NB4 (cell line): ENCODE results near the gene REPS1.

Experiments
- DNase-seq: peaks from one replicate; pipeline ENCODE4 v3.0.0; 2010; ENCODE audit warnings: low read depth
- H3K4me3 ChIP-seq: one replicate; pipeline ENCODE4 v1.5.1; 2011; ENCODE audit warnings: mild to moderate bottlenecking, low read depth, low read length, moderate library complexity
- MYC ChIP-seq: IDR thresholded peaks from 2 replicates; pipeline ENCODE4 v1.6.1; 2011; ENCODE audit warnings: low read depth, low read length
- POLR2A ChIP-seq: IDR thresholded peaks from 2 replicates; pipeline ENCODE4 v1.6.1; 2011; ENCODE audit warnings: mild to moderate bottlenecking; ENCODE audit not compliant: insufficient read length; ENCODE audit errors: extremely low read depth
- TF ChIP-seq, protein P1 (sequence below): IDR thresholded peaks from one replicate; pipeline ENCODE4 v1.5.1; 2012; ENCODE audit warnings: low read depth, low read length
- TF ChIP-seq, protein P2 (sequence below): IDR thresholded peaks from 2 replicates; pipeline ENCODE4 v1.6.1; 2011; ENCODE audit warnings: low read depth, low read length

The REPS1 gene

DNA sequence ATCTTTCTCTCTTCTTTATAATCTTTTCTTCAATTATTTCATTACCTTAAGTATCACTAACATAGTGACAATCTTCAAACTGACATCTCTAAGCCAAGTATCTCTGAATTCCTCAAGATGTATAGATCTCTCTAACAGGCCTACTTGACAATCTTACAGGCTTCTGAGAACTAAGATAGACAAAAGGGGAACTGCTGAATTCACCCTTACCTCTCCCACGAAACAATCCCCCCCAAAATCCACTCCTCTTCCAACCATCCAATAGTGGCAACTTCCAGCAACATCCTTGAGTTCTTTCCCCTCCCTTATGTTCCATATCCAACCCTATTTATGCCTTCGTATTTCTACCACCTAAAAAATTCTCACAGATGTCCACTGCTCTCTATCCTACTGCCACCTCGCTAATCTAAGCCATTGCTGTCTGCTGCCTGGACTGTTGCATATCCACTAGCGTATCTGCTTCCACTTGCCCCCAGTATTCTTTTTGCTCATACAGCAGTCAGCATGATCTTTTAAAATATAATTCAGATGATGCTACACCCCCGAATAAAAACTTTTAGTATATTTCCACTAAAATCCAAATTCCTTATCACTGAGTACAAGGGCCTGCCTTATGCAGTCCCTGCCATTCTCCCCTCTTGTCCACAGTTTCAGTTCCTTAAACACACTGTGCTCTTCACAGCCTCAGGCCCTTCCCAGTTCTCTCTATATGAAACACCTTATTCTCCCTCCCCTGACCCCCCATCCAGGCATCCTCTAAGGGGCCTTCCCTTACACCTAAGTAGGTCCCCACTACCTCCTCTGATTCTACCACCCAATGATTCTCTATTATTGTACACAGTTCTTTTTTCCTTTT, 8.0 kb downstream of the REPS1 start:
- H3K4me3 ChIP-seq = no peak overlapping the region
- DNase-seq = peak; percentile 52
- TF ChIP-seq, protein P1, sequence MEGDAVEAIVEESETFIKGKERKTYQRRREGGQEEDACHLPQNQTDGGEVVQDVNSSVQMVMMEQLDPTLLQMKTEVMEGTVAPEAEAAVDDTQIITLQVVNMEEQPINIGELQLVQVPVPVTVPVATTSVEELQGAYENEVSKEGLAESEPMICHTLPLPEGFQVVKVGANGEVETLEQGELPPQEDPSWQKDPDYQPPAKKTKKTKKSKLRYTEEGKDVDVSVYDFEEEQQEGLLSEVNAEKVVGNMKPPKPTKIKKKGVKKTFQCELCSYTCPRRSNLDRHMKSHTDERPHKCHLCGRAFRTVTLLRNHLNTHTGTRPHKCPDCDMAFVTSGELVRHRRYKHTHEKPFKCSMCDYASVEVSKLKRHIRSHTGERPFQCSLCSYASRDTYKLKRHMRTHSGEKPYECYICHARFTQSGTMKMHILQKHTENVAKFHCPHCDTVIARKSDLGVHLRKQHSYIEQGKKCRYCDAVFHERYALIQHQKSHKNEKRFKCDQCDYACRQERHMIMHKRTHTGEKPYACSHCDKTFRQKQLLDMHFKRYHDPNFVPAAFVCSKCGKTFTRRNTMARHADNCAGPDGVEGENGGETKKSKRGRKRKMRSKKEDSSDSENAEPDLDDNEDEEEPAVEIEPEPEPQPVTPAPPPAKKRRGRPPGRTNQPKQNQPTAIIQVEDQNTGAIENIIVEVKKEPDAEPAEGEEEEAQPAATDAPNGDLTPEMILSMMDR = no peak
- no peak for TF ChIP-seq POLR2A
- TF ChIP-seq, protein P2, sequence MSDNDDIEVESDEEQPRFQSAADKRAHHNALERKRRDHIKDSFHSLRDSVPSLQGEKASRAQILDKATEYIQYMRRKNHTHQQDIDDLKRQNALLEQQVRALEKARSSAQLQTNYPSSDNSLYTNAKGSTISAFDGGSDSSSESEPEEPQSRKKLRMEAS = no peak
- no peak for TF ChIP-seq MYC

GRCh38 chr6:138979365-138979764, 8.7 kb downstream of the REPS1 start:
- no peak overlapping the region for H3K4me3 ChIP-seq
- no peak for DNase-seq
- TF ChIP-seq MYC (no peak), POLR2A (no peak)
- TF ChIP-seq, protein P1 = no peak
- TF ChIP-seq, protein P2 = no peak

- DNase-seq = no peak
- no peak overlapping the region for H3K4me3 ChIP-seq
- no peak for TF ChIP-seq POLR2A
- TF ChIP-seq, protein P1 = no peak
- TF ChIP-seq MYC = no peak
- TF ChIP-seq, protein P2 = no peak
These were observed 9.8 kb downstream of the REPS1 start for GRCh38 chr6:138978229-138978628.

DNA sequence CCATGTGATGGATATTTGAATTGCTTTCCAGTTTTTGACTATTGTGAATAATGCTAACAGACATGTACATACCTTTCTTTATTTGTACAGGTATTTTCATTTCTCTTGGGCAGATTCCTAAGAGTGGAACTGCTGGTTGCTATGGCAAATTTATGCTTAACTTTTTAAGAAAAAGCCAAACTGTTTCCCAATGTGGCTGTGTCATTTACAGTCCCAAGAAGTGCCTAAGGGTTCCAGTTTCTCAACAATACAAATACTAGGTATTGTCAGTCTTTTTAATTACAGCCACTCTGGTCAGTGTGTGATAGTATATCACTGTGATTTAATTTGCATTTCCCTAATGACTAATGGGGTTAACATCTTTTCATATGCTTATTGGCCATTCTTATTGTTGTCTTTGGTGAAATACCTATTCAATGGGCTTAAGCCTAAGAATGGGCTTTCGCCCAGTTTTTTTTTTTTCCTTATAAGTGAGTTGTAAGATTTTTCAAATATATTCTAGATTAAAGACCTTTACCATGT, 10.3 kb downstream of the REPS1 start:
- TF ChIP-seq, protein P1 = no peak
- TF ChIP-seq, protein P2 = no peak
- no peak for TF ChIP-seq MYC
- TF ChIP-seq POLR2A = no peak
- no peak overlapping the region for H3K4me3 ChIP-seq
- DNase-seq = no peak

GRCh38 chr6:138977242-138977641, 10.8 kb downstream of the REPS1 start:
- DNase-seq = no peak
- H3K4me3 ChIP-seq = no peak overlapping the region
- no peak for TF ChIP-seq POLR2A
- TF ChIP-seq MYC = no peak
- TF ChIP-seq, protein P2 = no peak
- TF ChIP-seq, protein P1 = no peak
